Liver (tissue), 9 donors: Measurements from ENCODE around the gene PRR23E. TPM values are rescaled to one million over a fixed set of nuclear protein-coding genes. Genes with fewer than 3 reads are reported as not detected.

Source experiments
- DNase-seq: peaks from one replicate; pipeline ENCODE4 v3.0.0-alpha.2; 2017; ENCODE audit warnings: low spot score
- H3K27ac ChIP-seq, 2 donors: one replicate each; pipeline ENCODE4 v1.7.0; 2013; ENCODE audit warnings: inconsistent platforms in 2 of 2, low read length in 2 of 2, control low read depth in 1 of 2, low read depth in 1 of 2, mild to moderate bottlenecking in 1 of 2
- H3K27me3 ChIP-seq, 4 donors: one replicate each; pipeline versions ENCODE4 v1.6.1 to v1.7.0; 2013; ENCODE audit warnings: low read length in 3 of 4, inconsistent platforms in 1 of 4, mild to moderate bottlenecking in 1 of 4, moderate library complexity in 1 of 4; ENCODE audit not compliant: control insufficient read depth in 4 of 4, insufficient read depth in 4 of 4
- H3K36me3 ChIP-seq, 4 donors: one replicate each; pipeline versions ENCODE4 v1.6.1 to v1.7.0; 2013; ENCODE audit warnings: low read length in 3 of 4, mild to moderate bottlenecking in 3 of 4, low read depth in 1 of 4, moderate library complexity in 1 of 4; ENCODE audit not compliant: control insufficient read depth in 4 of 4, insufficient read depth in 3 of 4
- H3K4me1 ChIP-seq, 4 donors: one replicate each; pipeline versions ENCODE4 v1.6.1 to v1.7.0; 2013; ENCODE audit warnings: low read length in 3 of 4, mild to moderate bottlenecking in 3 of 4, moderate library complexity in 1 of 4; ENCODE audit not compliant: control insufficient read depth in 4 of 4, insufficient read depth in 4 of 4
- H3K4me3 ChIP-seq, 3 donors: one replicate each; pipeline versions ENCODE4 v1.6.1 to v1.7.0; 2013; ENCODE audit warnings: low read length in 3 of 3, control low read depth in 1 of 3, low read depth in 1 of 3, mild to moderate bottlenecking in 1 of 3
- H3K9ac ChIP-seq, 2 donors: one replicate each; pipeline ENCODE4 v1.7.0; 2013; ENCODE audit warnings: low read length in 2 of 2, mild to moderate bottlenecking in 2 of 2, moderate library complexity in 2 of 2, control low read depth in 1 of 2, low read depth in 1 of 2
- H3K9me3 ChIP-seq, 4 donors: one replicate each; pipeline versions ENCODE4 v1.6.1 to v1.7.0; 2013; ENCODE audit warnings: low read length in 3 of 4; ENCODE audit not compliant: control insufficient read depth in 4 of 4
- CTCF ChIP-seq: fragments of 150-350 bp; IDR thresholded peaks from 2 replicates; pipeline ENCODE4 v1.5.1; 2017; ENCODE audit warnings: improper control_type of control experiment, low read depth, low read length; ENCODE audit not compliant: missing input control
- EGR1 ChIP-seq, 2 donors: IDR thresholded peaks; 2 replicates each; pipeline ENCODE4 v1.6.1; 2016 to 2018; ENCODE audit warnings: antibody characterized with exemption in 2 of 2, low read depth in 2 of 2
- FOXA1 ChIP-seq: IDR thresholded peaks from 2 replicates; pipeline ENCODE4 v1.6.1; 2016; ENCODE audit warnings: antibody characterized with exemption
- GABPA ChIP-seq, 2 donors: IDR thresholded peaks in 1 of 2; conservative IDR thresholded peaks in 1 of 2; 2 replicates each; pipeline ENCODE4 v1.6.1; 2016; ENCODE audit warnings: antibody characterized with exemption in 2 of 2, mild to moderate bottlenecking in 1 of 2, moderate library complexity in 1 of 2
- HNF4A ChIP-seq, 2 donors: conservative IDR thresholded peaks; 2 replicates each; pipeline ENCODE4 v1.6.1; 2016; ENCODE audit warnings: antibody characterized with exemption in 2 of 2, mild to moderate bottlenecking in 2 of 2
- HNF4G ChIP-seq: IDR thresholded peaks from 2 replicates; pipeline ENCODE4 v1.6.1; 2016; ENCODE audit warnings: antibody characterized with exemption
- MAX ChIP-seq: IDR thresholded peaks from 2 replicates; pipeline ENCODE4 v1.6.1; 2016; ENCODE audit warnings: antibody characterized with exemption
- NR2F2 ChIP-seq: IDR thresholded peaks from 2 replicates; pipeline ENCODE4 v1.6.1; 2016; ENCODE audit warnings: antibody characterized with exemption
- RAD21 ChIP-seq, 2 donors: IDR thresholded peaks; 2 replicates each; pipeline ENCODE4 v1.6.1; 2016; ENCODE audit warnings: antibody characterized with exemption in 2 of 2, mild to moderate bottlenecking in 2 of 2
- REST ChIP-seq: IDR thresholded peaks from 2 replicates; pipeline ENCODE4 v1.6.1; 2016; ENCODE audit warnings: antibody characterized with exemption, mild to moderate bottlenecking
- TAF1 ChIP-seq: conservative IDR thresholded peaks from 2 replicates; pipeline ENCODE4 v1.6.1; 2016; ENCODE audit warnings: antibody characterized with exemption, mild to moderate bottlenecking
- YY1 ChIP-seq: IDR thresholded peaks from 2 replicates; pipeline ENCODE4 v1.6.1; 2016; ENCODE audit warnings: antibody characterized with exemption, mild to moderate bottlenecking
- ZBTB33 ChIP-seq: IDR thresholded peaks from 2 replicates; pipeline ENCODE4 v1.6.1; 2016; ENCODE audit warnings: antibody characterized with exemption
- WGBS: extraction: QIAGEN DNeasy Blood & Tissue Kit; methylation state at CpG from one replicate; pipeline ENCODE4 v1.1.7; 2013; 5-methylcytosine and 5-hydroxymethylcytosine counted together
- polyA plus RNA-seq, 2 donors: library from polyadenylated mRNA; stranded (reverse) in 1 of 2; unstranded in 1 of 2; fragments of 200-250 nt in 1 of 2; fragments of >200 nt in 1 of 2; fragmentation: Nextera tagmentation in 1 of 2; extraction: Ambion mirVana in 1 of 2; gene quantifications; one replicate each; pipeline versions ENCODE4 v1.2.1 to v1.2.3, GENCODE V29; 2013 to 2015
- total RNA-seq, 2 donors: library from RNA; depleted of rRNA; stranded (reverse); fragments of >200 nt; gene quantifications; one replicate each; pipeline ENCODE4 v1.2.3, GENCODE V29; 2014
- donor health status: healthy.
- donor health status: healthy.
- donor health status: healthy.
- donor health status: healthy.
- donor health status: healthy.

PRR23E gene
- total and polyA plus RNA-seq, 4 donors: not detected

DNA sequence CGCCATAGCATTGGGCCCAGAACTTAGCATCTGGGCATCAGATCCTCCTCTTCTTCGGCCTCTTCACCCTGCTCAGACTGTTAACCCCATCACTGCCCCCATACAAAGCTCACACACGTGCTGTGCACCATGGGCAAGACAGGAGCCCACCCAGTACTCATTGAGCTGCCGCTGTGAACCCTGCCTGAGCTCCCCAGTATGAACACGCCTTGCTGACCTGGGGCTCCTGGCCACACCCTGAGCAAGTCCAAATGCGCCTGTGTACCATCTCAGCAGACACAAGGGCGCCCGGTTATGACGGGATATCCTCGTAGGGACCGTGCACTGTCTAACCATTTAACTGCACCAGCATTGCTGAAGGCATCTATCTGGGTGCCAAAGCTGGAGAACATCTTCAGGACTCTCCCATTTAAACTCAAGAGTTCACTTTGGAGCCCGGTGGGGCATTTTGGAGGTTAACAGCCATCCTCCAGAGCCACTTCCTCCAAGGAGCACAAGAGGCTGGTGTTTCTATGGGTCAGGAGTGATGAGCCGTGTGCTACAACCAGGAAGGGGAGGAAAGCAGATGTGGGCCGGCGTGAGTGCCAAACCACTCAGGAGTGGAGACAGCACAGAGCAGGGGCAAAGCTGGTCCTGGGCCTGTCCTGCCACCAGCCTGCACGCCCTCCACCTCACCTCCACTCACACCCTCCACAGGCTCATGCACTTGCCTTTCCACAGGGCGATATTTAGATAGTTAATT is 12.1 kb downstream of the PRR23E start:
- Histone ChIP-seq H3K9me3 (no peaks in the 10 kb centered on the region), H3K4me1 (no peaks in the 10 kb centered on the region), H3K27ac (no peak overlapping the region), H3K36me3 (no peaks in the 10 kb centered on the region), H3K9ac (no peak overlapping the region), H3K27me3 (no peaks in the 10 kb centered on the region), H3K4me3 (no peak overlapping the region)
- TF ChIP-seq NR2F2 (no peak), TAF1 (no peak), EGR1 (IDR thresholded peaks at IDR 0.05; ENCODE audit: low read depth in 2 of 2) (no peak), REST (no peak), ZBTB33 (no peak), FOXA1 (no peak), YY1 (no peak), GABPA (IDR thresholded peaks at IDR 0.05 in 1 of 2, conservative IDR thresholded peaks at IDR 0.05 in 1 of 2) (no peak), HNF4G (no peak), MAX (no peak), RAD21 (IDR thresholded peaks at IDR 0.05) (no peak), CTCF (no peak)
- no peak for DNase-seq
- 83% methylated on average over 17 of the region's 17 CpGs for WGBS

GRCh38 chr3:127206154-127206553 is 13.2 kb downstream of the PRR23E start:
- Histone ChIP-seq H3K27ac (no peak overlapping the region), H3K36me3 (no peaks in the 10 kb centered on the region), H3K9ac (no peak overlapping the region), H3K4me1 (no peaks in the 10 kb centered on the region), H3K4me3 (no peak overlapping the region), H3K9me3 (no peaks in the 10 kb centered on the region), H3K27me3 (no peaks in the 10 kb centered on the region)
- no peak for DNase-seq
- 80% methylated on average over 3 of the region's 3 CpGs for WGBS
- TF ChIP-seq HNF4A (conservative IDR thresholded peaks at IDR 0.05) (no peak), GABPA (IDR thresholded peaks at IDR 0.05 in 1 of 2, conservative IDR thresholded peaks at IDR 0.05 in 1 of 2) (no peak), FOXA1 (no peak), YY1 (no peak), REST (no peak), EGR1 (IDR thresholded peaks at IDR 0.05; ENCODE audit: low read depth in 2 of 2) (no peak), HNF4G (no peak), ZBTB33 (no peak)
